Measurements from ENCODE around the gene MAN2A2.

The MAN2A2 gene

DNA sequence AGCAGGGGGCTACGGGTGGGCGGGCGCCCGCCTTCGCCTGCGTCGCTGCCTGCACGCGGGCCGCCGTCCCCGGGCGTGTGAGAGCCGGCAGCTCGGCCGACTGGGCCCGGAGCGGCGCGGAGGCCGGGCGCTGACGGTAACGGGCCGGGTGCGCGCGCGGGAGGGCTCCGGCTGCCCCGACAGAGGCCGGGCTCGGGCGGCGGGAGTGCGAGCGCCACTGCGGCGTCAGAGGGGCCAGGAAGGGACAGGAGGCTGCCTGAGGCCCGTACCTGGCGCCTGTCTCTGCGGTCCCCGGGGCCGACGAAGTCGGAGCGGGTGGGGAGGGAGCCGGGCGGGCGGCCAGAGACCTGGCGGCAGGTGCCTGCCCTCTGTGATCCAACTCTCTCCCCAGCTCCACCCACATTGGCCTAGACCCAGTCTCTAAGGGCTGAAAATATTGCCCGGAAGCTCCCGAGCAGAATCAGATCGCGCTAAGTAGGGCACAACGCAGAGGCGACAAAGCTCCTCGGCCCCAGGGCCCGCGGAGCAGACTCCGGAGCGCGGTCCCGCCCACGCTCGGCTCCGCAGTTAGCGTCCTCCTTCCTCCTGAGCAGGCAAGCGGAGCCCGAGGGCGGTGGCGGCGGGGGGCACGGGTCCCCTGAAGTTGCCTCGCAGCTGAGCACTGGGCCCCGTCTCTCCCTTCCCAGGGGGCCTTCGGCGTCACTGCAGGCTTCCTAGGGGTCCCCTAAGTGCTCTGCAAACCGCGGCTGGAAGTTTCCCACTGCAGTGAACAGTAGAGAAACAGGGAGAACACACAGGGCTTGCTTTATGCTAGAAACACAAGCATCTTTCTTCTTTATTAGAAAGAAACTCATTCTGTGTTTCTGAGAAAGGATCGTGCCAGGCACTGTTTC, at the start of gene MAN2A2:
Gene MAN2A2 (plus strand): TSS at position 463 of the 893 bp plus-strand sequence. CDS start 906 bp downstream, outside the sequence.
- no peak for DNase-seq (ENCODE audit: low read depth, low spot score)

DNA sequence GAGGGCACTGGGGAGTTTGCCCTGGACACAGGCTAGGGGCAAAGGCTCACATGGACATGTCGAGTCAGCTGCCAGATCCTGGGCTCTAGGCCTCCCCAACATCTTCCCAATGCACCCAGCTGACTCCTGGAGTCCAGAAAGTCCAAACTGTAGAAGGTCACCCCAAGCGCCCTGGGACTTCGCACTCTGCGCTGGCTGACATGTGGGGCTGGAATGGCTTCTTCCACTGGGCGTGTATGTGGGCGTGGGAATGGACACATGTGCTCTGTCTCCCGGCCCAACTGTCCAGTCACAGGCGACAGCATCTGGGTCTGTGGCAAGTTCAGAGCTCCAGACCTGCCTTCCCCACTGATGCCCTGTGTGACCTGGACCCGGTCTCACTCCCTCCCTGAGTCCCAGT, 48.0 kb upstream of the MAN2A2 start:
- no peak for DNase-seq (ENCODE audit: low read depth, low spot score)

DNA sequence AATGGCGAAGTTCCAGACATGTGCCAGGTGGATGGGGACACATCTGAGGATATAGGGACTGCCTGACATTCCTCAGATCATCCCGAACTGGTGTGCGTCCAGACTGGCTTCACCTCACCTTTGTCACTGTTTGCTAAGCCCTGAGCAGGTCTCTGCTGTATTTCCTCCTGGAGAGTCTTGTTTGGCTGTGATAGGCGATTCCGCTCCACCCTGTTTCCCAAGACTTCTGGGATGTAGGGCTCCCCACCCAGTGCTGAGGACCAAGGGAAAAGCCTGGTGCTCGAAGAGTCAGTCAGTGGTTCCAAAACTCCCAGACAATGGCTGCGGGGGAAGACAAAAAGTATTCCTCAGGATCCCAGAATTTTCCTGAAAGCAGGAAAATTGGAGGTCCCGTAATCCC, 45.8 kb upstream of the MAN2A2 start:
- DNase-seq (ENCODE audit: low read depth, low spot score), result no peak

DNA sequence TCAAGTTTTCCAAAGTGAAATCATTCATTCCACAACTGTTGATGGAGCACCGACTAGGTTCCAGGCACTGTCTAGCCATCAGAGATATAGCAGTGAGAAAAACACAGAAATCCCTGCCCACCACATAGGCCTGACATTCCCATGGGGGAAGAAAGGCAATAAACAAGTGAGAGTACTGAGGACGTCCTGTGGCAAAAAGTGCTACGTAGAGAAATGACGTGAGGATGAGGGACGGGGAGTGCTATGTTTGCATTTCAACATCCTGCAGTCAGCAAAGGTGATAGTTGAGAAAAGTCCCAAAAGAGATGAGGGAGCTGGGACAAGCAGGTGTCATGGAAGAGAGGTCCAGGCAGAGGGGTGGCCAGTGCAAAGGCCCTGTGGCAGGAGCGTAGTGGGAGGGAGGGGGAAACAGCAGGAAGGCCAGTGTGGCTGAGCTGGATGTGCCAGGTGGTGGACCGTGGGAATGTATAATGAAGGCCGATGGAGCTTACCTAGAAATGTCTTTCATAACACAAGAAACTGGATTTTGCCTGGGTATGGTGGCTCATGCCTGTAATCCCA, 45.1 kb upstream of the MAN2A2 start:
- no peak for DNase-seq (ENCODE audit: low read depth, low spot score)

DNA sequence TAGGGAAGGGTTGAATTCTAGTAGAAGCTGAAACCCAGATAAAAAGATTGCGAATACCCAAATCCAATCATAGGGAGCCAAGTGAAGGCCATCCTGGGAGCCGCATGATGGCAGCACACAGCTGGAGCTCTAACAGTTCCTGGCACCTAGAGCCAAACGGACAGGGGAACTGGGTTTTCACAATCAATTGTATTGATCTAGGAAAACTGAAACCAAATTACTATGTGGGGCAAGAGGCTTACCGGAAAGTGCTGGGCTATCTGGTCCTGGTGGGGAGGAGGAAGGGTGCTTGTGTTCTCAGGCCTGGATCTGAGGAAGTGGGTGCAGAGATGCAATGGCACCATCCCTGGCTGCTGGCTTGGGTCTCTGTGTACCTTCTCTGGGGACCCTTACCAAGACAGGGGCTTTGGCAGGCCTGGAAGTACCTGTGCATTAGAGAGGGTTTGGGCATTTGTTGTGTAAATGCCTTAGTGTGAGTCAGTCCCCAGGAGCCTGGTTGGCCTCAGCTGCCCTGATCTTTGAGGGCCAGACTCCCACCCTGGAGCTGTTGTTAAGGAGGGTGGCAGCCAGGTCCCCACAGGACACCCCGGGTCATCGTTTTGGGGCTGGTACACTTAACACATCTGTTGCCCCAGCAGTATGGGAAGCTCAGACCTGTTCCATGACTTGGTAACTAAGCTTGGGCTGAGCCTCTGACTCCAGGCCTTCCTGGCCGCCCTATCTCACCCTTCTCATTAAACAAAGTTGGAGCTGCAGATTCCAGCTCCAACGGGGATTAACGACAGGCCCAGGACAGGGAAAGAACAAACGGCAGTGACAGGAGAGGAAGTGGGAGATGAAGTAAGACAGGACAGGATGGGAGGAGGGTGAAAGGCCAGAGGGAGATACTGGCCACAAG, 43.6 kb upstream of the MAN2A2 start:
- no peak for DNase-seq (ENCODE audit: low read depth, low spot score)

DNA sequence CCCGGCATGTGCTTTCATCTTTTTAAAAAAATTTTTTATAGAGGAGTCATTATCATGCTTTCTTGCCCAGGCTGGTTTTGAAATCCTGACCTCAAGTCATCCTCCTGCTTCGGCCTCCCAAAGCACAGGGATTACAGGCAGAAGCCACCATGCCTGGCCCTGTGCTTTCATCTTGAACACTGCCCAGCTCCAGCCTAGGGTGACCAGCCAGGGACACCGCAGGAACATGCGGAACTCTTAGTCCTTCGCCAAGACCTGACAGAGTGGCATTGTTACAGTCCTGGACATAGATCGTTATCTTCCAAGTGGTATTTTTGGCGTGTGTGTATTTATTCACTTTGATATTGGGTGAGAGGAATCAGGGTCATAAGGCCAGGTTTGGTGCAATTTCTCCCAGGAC, 42.7 kb upstream of the MAN2A2 start:
- no peak for DNase-seq (ENCODE audit: low read depth, low spot score)

DNA sequence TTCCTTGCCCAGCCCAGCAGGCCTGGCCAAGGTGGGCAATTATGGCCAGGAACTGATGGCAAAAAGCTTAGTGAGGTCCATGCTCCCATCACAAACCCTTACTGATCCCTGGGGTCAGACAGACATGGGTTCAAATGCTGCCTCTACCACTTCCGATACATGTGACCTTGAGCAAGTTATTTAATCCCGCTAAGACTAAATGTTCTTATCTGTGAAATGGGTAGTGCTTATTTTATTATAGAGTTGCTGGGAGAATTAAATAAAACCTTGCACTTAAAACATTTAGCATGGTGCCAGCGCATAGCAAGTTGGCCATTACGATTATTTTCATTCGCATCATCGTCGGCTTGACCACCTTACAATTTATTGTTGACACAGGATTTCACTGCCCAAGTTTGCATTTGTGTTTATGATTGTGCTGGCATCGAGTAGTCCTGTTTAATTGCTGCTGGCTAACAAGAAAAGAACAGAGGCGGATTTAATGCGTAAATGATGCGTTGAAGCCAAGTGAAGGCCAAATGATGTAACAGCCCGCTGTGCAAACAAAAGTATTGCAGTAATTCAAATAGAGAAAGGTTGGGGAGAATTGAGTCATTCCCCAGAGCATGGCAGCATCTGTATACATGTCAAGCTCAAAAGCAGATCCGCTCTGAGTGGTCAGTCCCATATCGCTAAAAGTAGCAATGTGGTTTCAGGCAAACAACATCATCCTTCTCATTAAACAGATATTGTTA, 42.0 kb upstream of the MAN2A2 start:
- no peak for DNase-seq (ENCODE audit: low read depth, low spot score)

DNA sequence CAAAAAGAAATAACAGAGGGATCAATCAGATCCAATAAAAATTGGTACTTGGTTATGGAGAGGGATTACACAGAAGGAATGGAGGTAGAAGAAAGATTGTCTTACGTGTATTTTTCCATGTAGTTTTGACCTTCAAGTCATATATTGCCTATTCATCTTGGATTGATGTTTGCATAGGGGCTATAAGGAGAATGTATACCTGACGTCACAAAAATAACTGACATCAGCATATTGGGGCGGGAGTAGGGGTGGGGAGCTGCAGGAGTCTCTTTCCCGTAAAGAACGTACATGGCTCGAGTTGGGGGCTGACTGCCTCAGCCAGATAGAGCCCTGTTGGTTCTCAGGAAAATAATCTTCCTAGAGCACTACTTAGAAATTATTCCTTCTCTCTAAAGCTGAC, 40.6 kb upstream of the MAN2A2 start:
- DNase-seq (ENCODE audit: low read depth, low spot score), result no peak

DNA sequence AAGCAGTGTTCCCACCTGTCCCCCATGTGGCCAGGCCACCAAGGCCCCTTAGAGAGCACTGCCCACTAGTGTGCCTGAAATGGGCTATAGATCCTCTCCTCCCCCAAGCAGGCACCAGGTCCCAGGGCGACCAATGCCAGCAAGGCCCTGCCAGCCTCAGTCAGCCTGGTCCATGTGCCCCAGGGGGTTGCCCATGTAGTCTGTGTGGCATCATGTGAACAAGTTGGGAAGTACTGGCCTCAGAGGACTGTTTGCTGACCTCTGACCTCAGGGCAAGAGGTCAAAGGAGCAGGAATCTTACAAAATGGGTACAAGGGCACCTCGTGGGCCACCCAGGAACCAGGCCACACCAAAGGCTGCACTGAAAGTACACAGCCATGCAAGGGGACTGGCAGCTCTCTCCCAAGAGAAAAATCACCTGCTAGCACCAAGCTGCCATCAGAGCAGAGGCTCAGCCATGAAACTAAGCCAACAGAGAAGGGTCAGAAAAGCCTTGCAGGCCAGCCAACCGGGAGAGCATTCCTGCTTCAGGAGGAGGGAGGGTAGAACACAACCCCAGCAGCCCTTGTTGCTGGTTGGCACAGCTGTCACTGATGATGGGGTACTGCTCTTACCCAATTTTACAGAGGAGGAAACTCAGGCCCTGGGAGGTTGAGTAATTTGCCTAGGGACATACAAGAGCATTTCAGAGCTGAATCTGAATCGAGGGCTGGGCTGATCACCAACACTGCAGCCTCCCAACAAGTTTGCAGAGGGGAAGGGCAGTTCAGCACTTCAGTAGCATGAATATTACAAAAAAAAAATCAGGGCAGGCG, 39.9 kb upstream of the MAN2A2 start:
- no peak for DNase-seq (ENCODE audit: low read depth, low spot score)

DNA sequence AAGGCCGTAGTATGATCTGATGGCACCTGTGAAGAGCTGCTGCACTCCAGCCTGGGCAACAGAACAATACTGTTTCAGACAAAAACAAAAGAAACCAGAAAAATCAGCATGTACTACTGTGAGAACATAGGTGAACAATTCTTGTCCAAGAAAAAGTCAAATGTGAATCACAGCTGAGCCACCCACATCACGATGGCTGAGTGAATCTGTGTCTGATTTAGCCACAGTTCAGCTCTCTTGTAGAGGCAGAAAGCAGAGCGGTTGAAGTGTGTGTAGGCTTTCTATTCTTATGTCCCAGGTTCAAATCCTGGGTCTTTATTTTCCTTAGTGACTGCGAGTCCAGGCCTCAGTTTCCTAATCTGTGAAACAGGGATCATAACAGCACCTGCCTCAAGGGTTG, 39.1 kb upstream of the MAN2A2 start:
- DNase-seq (ENCODE audit: low read depth, low spot score), result no peak

DNA sequence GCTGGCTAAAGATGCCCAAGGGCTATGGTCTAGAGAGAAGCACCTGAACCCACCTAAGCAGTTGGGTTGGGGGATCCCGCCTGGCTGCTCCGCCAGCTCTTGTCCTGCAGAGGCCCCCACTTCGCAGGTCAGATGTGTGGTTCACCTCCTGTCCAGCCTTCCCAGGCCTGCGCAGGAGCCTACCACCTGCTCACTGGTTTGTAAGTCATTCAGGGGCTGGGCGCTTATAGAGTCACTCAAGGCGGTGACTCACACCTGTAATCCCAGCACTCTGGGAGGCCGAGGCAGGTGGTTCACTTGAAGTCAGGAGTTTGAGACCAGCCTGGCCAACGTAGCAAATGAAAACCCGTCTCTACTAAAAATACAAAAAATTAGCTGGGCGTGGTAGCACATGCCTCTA, 38.6 kb upstream of the MAN2A2 start:
- DNase-seq (ENCODE audit: low read depth, low spot score), result no peak

DNA sequence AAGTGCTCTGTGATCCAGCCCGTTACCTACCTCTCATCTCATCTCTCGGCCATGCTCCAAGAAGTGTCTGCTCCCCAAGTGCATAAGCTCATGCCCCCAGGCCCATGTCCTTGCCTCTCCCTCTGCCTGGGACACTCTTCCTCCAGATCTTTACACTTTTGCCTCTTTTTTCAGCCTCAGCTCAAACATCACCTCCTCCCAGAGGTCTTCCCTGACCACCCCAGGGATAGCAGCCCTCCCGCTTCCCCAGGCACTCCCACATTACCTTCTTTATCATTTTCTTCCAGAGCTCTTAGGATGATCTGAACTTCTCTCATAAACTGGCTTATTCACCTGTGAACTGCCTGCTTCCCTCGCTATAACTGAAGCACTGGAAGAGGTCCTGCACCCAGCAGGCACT, 37.4 kb upstream of the MAN2A2 start:
- no peak for DNase-seq (ENCODE audit: low read depth, low spot score)

DNA sequence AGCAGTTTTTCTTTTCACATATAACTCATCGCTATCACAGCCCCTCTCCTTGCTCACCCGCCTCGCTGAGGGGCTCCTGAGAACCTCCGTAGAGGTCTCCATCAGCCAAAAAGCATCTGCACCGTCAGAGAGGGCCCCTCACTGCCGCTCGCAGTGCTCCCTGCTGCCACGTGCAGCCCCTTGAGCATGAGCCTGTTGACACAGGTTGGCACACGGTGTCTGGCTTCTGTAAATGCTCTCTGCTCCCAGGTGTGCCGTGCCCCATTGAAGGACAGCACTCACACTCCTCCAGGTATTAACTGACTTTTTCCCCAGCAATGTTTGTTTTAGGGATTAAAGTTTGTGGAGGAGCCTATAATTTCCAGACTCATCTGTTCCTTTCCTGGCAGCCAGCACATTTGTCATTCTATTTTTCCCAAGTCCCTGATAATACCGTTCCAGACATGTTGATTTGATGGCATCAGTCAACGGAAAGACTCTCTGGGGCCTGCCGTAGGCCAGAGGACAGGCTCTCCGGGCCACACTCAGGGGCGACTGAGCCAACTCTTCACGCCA, 36.9 kb upstream of the MAN2A2 start:
- DNase-seq (ENCODE audit: low read depth, low spot score), result no peak

DNA sequence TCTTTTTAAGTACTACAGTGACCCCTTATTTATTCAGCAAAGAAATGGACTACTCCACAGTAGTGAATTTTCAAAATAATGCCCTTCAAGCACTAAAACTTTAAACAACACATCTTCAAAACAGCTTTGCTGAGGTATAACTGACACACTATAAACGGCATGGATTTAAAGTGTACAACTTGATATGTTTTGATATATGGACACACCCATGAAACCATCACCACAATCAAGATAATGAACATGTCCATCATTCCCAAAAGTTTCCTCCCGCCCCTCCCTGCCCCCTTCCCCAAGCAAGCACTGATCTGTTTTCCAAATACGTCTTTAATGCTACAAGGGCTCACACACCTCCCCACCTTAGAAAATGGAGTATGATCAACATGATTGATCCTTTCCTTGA, 36.3 kb upstream of the MAN2A2 start:
- DNase-seq (ENCODE audit: low read depth, low spot score), result no peak

DNA sequence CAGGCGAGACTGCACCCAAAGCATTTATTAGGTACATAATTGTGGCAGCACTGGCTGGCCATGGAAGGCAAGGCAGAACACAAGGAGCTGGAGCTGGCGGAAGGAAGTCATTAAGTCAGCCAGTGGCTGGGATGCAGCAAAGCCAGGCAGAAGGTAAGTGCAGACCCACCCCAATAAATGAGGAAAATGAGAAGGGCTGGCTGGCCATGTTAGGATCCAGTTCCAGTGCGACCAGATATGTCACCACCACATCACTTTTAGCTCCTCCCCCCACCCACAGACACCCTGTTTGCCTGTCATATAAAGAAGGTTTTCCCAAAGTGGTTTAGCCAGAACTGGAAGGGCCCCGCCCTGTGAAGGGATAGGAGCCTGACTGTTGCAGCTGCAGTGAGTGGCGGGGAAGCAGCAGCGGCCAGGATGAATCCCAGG, 34.8 kb upstream of the MAN2A2 start, which contains the start of gene FURIN:
Gene FURIN (plus strand): TSS at position 328 of the 429 bp plus-strand sequence. CDS start 7,153 bp downstream, outside the sequence.
- no peak for DNase-seq (ENCODE audit: low read depth, low spot score)

DNA sequence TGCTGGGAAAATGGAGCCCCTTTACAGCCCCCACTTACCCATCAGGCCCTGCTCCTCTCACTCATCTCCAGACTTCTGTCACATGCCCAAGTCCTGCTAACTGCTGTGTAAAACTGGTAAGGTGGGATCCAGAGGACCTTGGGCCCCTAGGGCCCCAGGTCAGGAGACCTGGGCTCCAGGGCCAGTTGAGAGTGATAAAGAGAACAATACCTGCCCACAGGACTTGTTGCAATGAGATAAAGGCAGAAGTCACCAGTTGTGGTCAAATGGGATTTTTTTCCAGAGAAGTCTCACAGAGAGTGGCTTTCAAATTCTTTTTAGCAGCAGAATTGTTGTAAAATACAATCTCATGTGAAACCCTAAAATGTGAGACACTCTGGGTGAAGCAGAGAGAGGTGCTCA, 34.0 kb upstream of the MAN2A2 start:
- DNase-seq (ENCODE audit: low read depth, low spot score), result no peak

DNA sequence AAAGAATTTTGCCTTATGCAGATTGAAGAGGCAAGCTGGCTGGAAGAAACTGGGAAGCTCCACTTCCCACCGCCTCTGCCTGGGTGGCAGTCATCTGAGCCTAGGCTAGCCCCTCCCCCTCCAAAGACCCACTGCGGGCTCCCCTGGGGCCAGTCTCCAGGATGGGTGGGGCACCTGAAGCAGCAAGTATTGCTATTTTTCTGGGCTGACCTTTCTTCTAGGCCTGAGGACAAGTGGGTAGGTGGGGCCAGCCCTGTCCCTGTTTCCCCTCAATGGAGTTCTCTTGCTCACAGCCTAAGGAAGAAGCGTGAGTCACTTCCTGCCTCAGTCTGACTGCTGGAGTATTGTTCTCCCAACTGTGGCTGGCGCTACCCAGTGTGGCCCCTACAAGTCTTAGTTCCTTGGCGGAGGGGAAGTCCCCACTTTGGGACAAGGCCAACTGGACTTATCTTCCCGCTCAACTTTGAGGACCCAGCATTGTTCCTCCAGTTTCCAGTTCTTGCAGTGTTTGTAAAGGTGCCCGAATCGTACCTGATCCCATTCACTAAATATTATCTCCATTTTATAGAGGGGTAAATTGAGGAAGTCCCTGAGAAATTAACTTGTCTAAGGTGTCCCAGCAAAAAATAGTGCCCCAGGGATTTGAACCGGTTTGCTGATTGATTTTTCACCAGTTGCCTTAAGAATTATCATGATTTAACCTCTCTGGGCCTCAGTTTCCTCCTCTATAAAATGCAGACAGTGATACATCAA, 33.3 kb upstream of the MAN2A2 start:
- DNase-seq (ENCODE audit: low read depth, low spot score), result peak; percentile 59

DNA sequence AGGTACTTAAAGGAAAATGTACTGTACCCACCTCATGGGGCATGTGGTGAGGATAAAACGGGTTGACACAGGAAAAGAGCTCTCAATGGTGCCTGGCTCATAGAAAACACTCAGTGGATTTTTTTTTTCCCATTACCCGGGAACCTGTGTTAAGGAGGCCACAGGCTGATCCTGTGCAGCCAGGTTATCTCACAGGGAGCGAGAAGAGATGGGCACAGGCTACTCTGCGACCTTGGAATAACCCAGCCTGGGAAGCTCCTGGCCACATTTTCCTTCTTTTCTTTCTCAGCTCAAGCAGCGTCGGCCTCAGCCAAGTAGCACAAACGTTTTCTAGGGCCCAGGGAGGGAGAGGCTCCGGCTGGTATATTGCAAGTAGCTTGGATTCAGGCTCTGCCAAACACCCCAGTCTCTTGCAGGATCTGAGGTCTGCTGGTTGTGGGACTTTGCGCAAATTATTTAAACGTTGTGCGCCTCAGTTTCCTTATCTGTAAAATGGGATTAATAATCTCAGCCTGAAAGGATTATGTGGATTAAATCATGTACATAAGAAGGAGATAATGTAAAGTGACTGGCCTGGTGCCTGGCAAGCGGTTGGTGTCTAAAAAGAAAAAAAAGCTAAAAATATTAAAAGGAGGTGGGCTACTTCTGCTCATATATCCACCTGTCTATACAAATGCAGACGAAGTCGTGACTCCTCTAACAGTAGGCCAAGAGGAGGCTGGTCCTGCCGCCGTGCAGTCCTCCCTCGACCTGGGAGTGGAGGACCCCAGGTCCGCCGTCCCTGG, 32.6 kb upstream of the MAN2A2 start:
- no peak for DNase-seq (ENCODE audit: low read depth, low spot score)

All from iPS DF 19.7 (cell line).